ENCODE data around the gene IFNA8. TPM values are rescaled to one million over a fixed set of nuclear protein-coding genes. Genes with fewer than 3 reads are reported as not detected.

IFNA8 gene
- total and polyA plus RNA-seq, 2 experiments from 2014 or later, result not detected

GRCh38 chr9:21432672-21433425 lies 23.9 kb downstream of the IFNA8 start:
- Histone ChIP-seq H3K36me3 (ENCODE audit: insufficient read depth) (no peaks in the 10 kb centered on the region), H3K4me2 (no peak overlapping the region), H3K4me3 (no peak overlapping the region), H3K9me2 (ENCODE audit: insufficient read depth) (no peaks in the 10 kb centered on the region), H3K4me1 (ENCODE audit: insufficient read depth) (peaks cover 20% of the 10 kb centered on the region), H3K27me3 (ENCODE audit: insufficient read depth) (no peaks in the 10 kb centered on the region), H2AFZ (no peak overlapping the region), H4K20me1 (replicated peaks; ENCODE audit: insufficient read depth) (no peaks in the 10 kb centered on the region), H3F3A (replicated peaks; ENCODE audit: low read depth) (no peaks in the 10 kb centered on the region), H3K27ac (ENCODE audit: low read depth) (no peak overlapping the region), H3K79me2 (replicated peaks; ENCODE audit: insufficient read depth) (no peaks in the 10 kb centered on the region)
- no peak overlapping the region for H3K27ac Mint-ChIP-seq
- H3K27me3 Mint-ChIP-seq (ENCODE audit: insufficient read depth, low read depth, poor library complexity), result peaks cover 2% of the 10 kb centered on the region
- H3K36me3 Mint-ChIP-seq (ENCODE audit: low read depth), result no peaks in the 10 kb centered on the region
- TF ChIP-seq CREB1 (CRISPR knock-in tag; IDR thresholded peaks at IDR 0.05; ENCODE audit: low read depth) (no peak), EZH2phosphoT487 (IDR thresholded peaks at IDR 0.05; ENCODE audit: unreplicated experiment) (no peak), CTCF (conservative IDR thresholded peaks at IDR 0.05; ENCODE audit: low read depth in 2 of 2) (no peak), ZNF331 (CRISPR knock-in tag; IDR thresholded peaks at IDR 0.05; ENCODE audit: low read depth) (no peak), POLR2AphosphoS5 (IDR thresholded peaks at IDR 0.05; ENCODE audit: low read depth) (no peak), ZNF114 (CRISPR knock-in tag; IDR thresholded peaks at IDR 0.05) (no peak), ETS1 (IDR thresholded peaks at IDR 0.05) (no peak), JUNB (IDR thresholded peaks at IDR 0.05; ENCODE audit: unreplicated experiment) (no peak), STAT1 (IDR thresholded peaks at IDR 0.05; ENCODE audit: unreplicated experiment) (no peak)
- DNase-seq (ENCODE audit: low spot score), result no peak
- no peak for ATAC-seq
- H3K4me1 Mint-ChIP-seq, result peaks cover 28% of the 10 kb centered on the region
- H3K4me3 Mint-ChIP-seq, result no peak overlapping the region
- no peaks in the 10 kb centered on the region for H3K9me3 Mint-ChIP-seq

GRCh38 chr9:21434202-21435014 lies 25.5 kb downstream of the IFNA8 start:
- Histone ChIP-seq H3K36me3 (ENCODE audit: insufficient read depth) (no peaks in the 10 kb centered on the region), H3K79me2 (replicated peaks; ENCODE audit: insufficient read depth) (no peaks in the 10 kb centered on the region), H3F3A (replicated peaks; ENCODE audit: low read depth) (no peaks in the 10 kb centered on the region), H3K4me1 (ENCODE audit: insufficient read depth) (peaks cover 4% of the 10 kb centered on the region), H3K4me2 (no peak overlapping the region), H4K20me1 (replicated peaks; ENCODE audit: insufficient read depth) (no peaks in the 10 kb centered on the region), H3K9me2 (ENCODE audit: insufficient read depth) (no peaks in the 10 kb centered on the region), H3K27ac (ENCODE audit: low read depth) (no peak overlapping the region), H2AFZ (no peak overlapping the region), H3K27me3 (ENCODE audit: insufficient read depth) (no peaks in the 10 kb centered on the region), H3K4me3 (no peak overlapping the region)
- Mint-ChIP-seq H3K9me3 (no peaks in the 10 kb centered on the region), H3K27ac (no peak overlapping the region), H3K4me1 (peaks cover 12% of the 10 kb centered on the region), H3K36me3 (ENCODE audit: low read depth) (no peaks in the 10 kb centered on the region), H3K27me3 (ENCODE audit: insufficient read depth, low read depth, poor library complexity) (no peaks in the 10 kb centered on the region), H3K4me3 (no peak overlapping the region)
- ATAC-seq (peak; percentile 69), DNase-seq (ENCODE audit: low spot score) (peak; percentile 92)
- no peak for TF ChIP-seq STAT1 (IDR thresholded peaks at IDR 0.05; ENCODE audit: unreplicated experiment)
- TF ChIP-seq REST (IDR thresholded peaks at IDR 0.05; ENCODE audit: unreplicated experiment), result no peak
- no peak for TF ChIP-seq POLR2AphosphoS5 (IDR thresholded peaks at IDR 0.05; ENCODE audit: low read depth)
- no peak for TF ChIP-seq CREB1 (CRISPR knock-in tag; IDR thresholded peaks at IDR 0.05; ENCODE audit: low read depth)
- no peak for TF ChIP-seq ETS1 (IDR thresholded peaks at IDR 0.05)
- TF ChIP-seq JUNB (IDR thresholded peaks at IDR 0.05; ENCODE audit: unreplicated experiment), result no peak
- TF ChIP-seq NANOG (IDR thresholded peaks at IDR 0.05; ENCODE audit: borderline replicate concordance), result no peak
- no peak for TF ChIP-seq EZH2phosphoT487 (IDR thresholded peaks at IDR 0.05; ENCODE audit: unreplicated experiment)
- TF ChIP-seq CTCF (conservative IDR thresholded peaks at IDR 0.05; ENCODE audit: low read depth in 2 of 2), result peak; percentile 64 to 75

Data from GM23338 (cell line).